SK-N-SH (cell line): ENCODE measurements around the gene CIAO3.

ENCODE experiments used
- EP300 ChIP-seq, 2 experiments: IDR thresholded peaks; 2 replicates each; pipeline versions ENCODE4 v1.4.0 to v1.6.1; 2012; ENCODE audit warnings: borderline replicate concordance in 1 of 2, low read depth in 1 of 2, low read length in 1 of 2
- FOSL2 ChIP-seq: IDR thresholded peaks from 2 replicates; pipeline ENCODE4 v1.4.0; 2012; ENCODE audit warnings: low read depth, mild to moderate bottlenecking, moderate library complexity, borderline replicate concordance
- FOXJ3 ChIP-seq: sonication (generic); formaldehyde crosslinking; IDR thresholded peaks from 2 replicates; pipeline ENCODE4 v1.5.1; 2020; ENCODE audit warnings: mild to moderate bottlenecking, missing genetic modification reagents
- MXI1 ChIP-seq: IDR thresholded peaks from 2 replicates; pipeline ENCODE4 v1.6.1; 2012; ENCODE audit warnings: mild to moderate bottlenecking, low read depth, low read length, improper control_type of control experiment
- NFIC ChIP-seq: IDR thresholded peaks from 2 replicates; pipeline ENCODE4 v1.4.0; 2012; ENCODE audit warnings: borderline replicate concordance
- POLR2AphosphoS5 ChIP-seq: IDR thresholded peaks from 2 replicates; pipeline ENCODE4 v1.6.1; 2012; ENCODE audit warnings: low read depth, low read length
- RAD21 ChIP-seq: IDR thresholded peaks from 2 replicates; pipeline ENCODE4 v1.6.1; 2012; ENCODE audit warnings: mild to moderate bottlenecking, low read length
- RCOR1 ChIP-seq: fragments of 150-350 bp; IDR thresholded peaks from 2 replicates; pipeline ENCODE4 v1.6.1; 2017; ENCODE audit warnings: antibody characterized with exemption, low read length
- TAF1 ChIP-seq: IDR thresholded peaks from 2 replicates; pipeline ENCODE4 v1.6.1; 2012; ENCODE audit warnings: low read depth, mild to moderate bottlenecking, low read length, moderate library complexity, borderline replicate concordance
- TF ChIP-seq, protein P1 (sequence below): fragments of 200-600 bp; sonication (generic); IDR thresholded peaks from 2 replicates; pipeline ENCODE4 v1.6.1; 2017; ENCODE audit warnings: antibody characterized with exemption, mild to moderate bottlenecking, moderate library complexity
- TF ChIP-seq, protein P2 (sequence below): IDR thresholded peaks from 2 replicates; pipeline ENCODE4 v1.6.1; 2012; ENCODE audit warnings: mild to moderate bottlenecking, low read depth, low read length, moderate library complexity
- TF ChIP-seq, protein P3 (sequence below): IDR thresholded peaks from 2 replicates; pipeline ENCODE4; 2012
- TF ChIP-seq, protein P4 (sequence below): IDR thresholded peaks from 2 replicates; pipeline ENCODE4 v1.4.0; 2012; ENCODE audit warnings: low read depth, borderline replicate concordance
- TF ChIP-seq, protein P5 (sequence below): IDR thresholded peaks from 2 replicates; pipeline ENCODE4 v1.4.0; 2012; ENCODE audit warnings: low read depth, borderline replicate concordance

DNA sequence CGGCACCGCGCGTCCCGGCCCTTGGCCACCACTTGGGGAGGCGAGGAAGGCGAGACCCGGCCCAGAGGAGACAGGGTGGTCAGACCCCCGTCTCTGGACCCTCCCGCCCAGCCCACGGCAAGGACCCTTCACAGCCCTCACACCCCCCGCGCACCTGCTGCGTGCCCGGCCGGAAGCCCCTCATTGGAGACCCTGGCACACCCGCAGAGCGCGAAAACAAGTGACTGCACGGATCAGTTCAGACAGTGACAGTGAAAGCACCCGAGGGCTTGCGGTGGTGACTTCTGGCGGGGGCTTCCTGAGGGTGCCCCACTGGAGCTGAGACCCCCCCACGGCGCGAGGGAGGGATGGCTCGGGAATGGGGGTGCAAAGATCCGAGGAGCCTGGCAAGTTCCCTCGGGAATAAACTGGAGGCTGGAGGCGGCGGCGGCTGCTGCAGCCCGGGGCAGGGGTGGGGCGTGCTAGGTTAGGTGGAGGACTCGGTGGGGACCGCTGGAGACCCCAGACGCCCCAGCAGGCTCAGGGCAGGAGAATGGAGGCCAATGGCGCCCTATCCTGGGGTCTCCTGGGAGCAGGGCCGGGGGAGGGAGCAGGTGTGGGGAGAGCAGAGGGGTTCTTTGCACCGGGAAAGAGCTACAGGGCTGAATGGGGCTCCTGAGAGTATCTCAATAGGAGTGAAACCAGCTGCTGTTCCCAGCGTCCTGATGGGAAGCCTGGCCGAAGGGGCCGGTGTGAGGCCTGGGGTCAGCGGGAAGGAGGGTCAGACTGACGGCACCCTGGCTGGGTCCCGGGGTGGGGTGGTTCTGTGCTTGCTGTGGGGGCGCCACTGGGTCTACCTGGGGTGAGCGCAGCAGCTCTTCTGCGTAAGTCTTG is 34.4 kb downstream of the CIAO3 start:
- no peak for TF ChIP-seq EP300 (IDR thresholded peaks at IDR 0.05; ENCODE audit: borderline replicate concordance in 1 of 2, low read depth in 1 of 2, low read length in 1 of 2)
- TF ChIP-seq RAD21 = no peak
- TF ChIP-seq MXI1 = no peak
- no peak for TF ChIP-seq FOSL2
- no peak for TF ChIP-seq POLR2AphosphoS5
- TF ChIP-seq, protein P1, sequence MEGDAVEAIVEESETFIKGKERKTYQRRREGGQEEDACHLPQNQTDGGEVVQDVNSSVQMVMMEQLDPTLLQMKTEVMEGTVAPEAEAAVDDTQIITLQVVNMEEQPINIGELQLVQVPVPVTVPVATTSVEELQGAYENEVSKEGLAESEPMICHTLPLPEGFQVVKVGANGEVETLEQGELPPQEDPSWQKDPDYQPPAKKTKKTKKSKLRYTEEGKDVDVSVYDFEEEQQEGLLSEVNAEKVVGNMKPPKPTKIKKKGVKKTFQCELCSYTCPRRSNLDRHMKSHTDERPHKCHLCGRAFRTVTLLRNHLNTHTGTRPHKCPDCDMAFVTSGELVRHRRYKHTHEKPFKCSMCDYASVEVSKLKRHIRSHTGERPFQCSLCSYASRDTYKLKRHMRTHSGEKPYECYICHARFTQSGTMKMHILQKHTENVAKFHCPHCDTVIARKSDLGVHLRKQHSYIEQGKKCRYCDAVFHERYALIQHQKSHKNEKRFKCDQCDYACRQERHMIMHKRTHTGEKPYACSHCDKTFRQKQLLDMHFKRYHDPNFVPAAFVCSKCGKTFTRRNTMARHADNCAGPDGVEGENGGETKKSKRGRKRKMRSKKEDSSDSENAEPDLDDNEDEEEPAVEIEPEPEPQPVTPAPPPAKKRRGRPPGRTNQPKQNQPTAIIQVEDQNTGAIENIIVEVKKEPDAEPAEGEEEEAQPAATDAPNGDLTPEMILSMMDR = no peak
- TF ChIP-seq, protein P2, sequence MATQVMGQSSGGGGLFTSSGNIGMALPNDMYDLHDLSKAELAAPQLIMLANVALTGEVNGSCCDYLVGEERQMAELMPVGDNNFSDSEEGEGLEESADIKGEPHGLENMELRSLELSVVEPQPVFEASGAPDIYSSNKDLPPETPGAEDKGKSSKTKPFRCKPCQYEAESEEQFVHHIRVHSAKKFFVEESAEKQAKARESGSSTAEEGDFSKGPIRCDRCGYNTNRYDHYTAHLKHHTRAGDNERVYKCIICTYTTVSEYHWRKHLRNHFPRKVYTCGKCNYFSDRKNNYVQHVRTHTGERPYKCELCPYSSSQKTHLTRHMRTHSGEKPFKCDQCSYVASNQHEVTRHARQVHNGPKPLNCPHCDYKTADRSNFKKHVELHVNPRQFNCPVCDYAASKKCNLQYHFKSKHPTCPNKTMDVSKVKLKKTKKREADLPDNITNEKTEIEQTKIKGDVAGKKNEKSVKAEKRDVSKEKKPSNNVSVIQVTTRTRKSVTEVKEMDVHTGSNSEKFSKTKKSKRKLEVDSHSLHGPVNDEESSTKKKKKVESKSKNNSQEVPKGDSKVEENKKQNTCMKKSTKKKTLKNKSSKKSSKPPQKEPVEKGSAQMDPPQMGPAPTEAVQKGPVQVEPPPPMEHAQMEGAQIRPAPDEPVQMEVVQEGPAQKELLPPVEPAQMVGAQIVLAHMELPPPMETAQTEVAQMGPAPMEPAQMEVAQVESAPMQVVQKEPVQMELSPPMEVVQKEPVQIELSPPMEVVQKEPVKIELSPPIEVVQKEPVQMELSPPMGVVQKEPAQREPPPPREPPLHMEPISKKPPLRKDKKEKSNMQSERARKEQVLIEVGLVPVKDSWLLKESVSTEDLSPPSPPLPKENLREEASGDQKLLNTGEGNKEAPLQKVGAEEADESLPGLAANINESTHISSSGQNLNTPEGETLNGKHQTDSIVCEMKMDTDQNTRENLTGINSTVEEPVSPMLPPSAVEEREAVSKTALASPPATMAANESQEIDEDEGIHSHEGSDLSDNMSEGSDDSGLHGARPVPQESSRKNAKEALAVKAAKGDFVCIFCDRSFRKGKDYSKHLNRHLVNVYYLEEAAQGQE = no peak
- TF ChIP-seq, protein P3, sequence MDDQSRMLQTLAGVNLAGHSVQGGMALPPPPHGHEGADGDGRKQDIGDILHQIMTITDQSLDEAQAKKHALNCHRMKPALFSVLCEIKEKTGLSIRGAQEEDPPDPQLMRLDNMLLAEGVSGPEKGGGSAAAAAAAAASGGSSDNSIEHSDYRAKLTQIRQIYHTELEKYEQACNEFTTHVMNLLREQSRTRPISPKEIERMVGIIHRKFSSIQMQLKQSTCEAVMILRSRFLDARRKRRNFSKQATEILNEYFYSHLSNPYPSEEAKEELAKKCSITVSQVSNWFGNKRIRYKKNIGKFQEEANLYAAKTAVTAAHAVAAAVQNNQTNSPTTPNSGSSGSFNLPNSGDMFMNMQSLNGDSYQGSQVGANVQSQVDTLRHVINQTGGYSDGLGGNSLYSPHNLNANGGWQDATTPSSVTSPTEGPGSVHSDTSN = no peak
- no peak for TF ChIP-seq FOXJ3 (CRISPR knock-in tag)
- TF ChIP-seq, protein P4, sequence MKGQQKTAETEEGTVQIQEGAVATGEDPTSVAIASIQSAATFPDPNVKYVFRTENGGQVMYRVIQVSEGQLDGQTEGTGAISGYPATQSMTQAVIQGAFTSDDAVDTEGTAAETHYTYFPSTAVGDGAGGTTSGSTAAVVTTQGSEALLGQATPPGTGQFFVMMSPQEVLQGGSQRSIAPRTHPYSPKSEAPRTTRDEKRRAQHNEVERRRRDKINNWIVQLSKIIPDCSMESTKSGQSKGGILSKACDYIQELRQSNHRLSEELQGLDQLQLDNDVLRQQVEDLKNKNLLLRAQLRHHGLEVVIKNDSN = no peak
- no peak for TF ChIP-seq TAF1
- TF ChIP-seq NFIC = no peak
- TF ChIP-seq, protein P5, sequence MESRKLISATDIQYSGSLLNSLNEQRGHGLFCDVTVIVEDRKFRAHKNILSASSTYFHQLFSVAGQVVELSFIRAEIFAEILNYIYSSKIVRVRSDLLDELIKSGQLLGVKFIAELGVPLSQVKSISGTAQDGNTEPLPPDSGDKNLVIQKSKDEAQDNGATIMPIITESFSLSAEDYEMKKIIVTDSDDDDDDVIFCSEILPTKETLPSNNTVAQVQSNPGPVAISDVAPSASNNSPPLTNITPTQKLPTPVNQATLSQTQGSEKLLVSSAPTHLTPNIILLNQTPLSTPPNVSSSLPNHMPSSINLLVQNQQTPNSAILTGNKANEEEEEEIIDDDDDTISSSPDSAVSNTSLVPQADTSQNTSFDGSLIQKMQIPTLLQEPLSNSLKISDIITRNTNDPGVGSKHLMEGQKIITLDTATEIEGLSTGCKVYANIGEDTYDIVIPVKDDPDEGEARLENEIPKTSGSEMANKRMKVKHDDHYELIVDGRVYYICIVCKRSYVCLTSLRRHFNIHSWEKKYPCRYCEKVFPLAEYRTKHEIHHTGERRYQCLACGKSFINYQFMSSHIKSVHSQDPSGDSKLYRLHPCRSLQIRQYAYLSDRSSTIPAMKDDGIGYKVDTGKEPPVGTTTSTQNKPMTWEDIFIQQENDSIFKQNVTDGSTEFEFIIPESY = no peak
- no peak for TF ChIP-seq RCOR1
